ENCODE results near the gene ERC1. TPM values are rescaled to one million over a fixed set of nuclear protein-coding genes. Genes with fewer than 3 reads are reported as not detected.
A peak's percentile ranks its signal among the peaks of the same experiment; 100 is the strongest.

Gene ERC1
- total and polyA plus RNA-seq, 2 donors (not counting 3 experiments of a cell fraction or from before 2014, with no cell fraction given): 11.7 to 66.1 TPM

DNA sequence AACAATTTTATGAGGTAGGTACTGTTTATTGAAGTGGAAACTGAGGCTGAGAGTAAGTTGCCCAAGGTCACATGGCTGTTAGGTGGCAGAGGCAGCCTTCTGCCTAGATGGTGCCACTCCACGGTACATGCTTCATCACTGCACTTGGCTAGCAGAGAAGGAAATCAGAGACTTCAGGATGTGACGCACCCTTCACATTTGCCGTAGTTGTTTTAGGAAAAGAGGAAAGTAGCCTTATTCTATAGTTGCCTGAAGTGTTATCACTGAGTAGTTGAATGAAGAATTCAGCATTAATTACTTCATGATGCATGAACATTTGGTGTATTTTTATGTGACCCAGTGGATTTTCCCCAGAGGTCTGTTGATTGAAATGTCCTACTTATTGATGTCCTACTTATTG is 55.7 kb downstream of the ERC1 start:
- BruUV-seq (replicated peaks): no TSS peak

GRCh38 chr12:1047898-1048660 is 57.1 kb downstream of the ERC1 start:
- H2AFZ ChIP-seq (ENCODE audit: low read depth, low read length): peak overlapping the region; percentile 42
- POLR2A ChIA-PET: no interaction called here
- FAIRE-seq: peak; percentile 83

More for the DNA sequence above, 55.7 kb downstream of the ERC1 start:
- H3K4me1 ChIP-seq (ENCODE audit: control insufficient read depth, extremely low read depth, insufficient read depth, low read length): peaks cover 52% of the 10 kb centered on the region
- peak; percentile 97 for FAIRE-seq
- peak overlapping the region; percentile 7 for H2AFZ ChIP-seq (ENCODE audit: low read depth, low read length)
- H3K9ac ChIP-seq (replicated peaks; ENCODE audit: extremely low read depth, insufficient read depth, low read length): no peak overlapping the region
- H3K9me1 ChIP-seq (replicated peaks; ENCODE audit: control insufficient read depth, extremely low read depth, insufficient read depth, low read length): no peaks in the 10 kb centered on the region
- H3K9me3 ChIP-seq (replicated peaks; ENCODE audit: control insufficient read depth, insufficient read depth, low read length): no peaks in the 10 kb centered on the region
- CTCF ChIA-PET: interaction anchor here (1.2 kb wide), 1 partner anchor 46 kb away, joined by 7 read pairs; no protein-coding TSS in a partner anchor
- TF ChIP-seq FOS (IDR thresholded peaks at IDR 0.05; ENCODE audit: borderline replicate concordance, insufficient read depth, low read length) (peak; percentile 56), JUN (IDR thresholded peaks at IDR 0.05; ENCODE audit: borderline replicate concordance, insufficient read depth, insufficient read length, low read depth) (peak; percentile 57), GATA2 (IDR thresholded peaks at IDR 0.05; ENCODE audit: insufficient read depth, insufficient read length, low read depth, low read length) (no peak)
- H3K4me2 ChIP-seq (ENCODE audit: insufficient read depth, low read length): peak overlapping the region; percentile 66
- no peaks in the 10 kb centered on the region for H3K36me3 ChIP-seq (ENCODE audit: control insufficient read depth in 2 of 2, extremely low read depth in 1 of 2, insufficient read depth in 2 of 2, low read length in 2 of 2)
- POLR2A ChIA-PET: interaction anchor here (0.6 kb wide), 1 partner anchor 511 kb away, joined by 4 read pairs; no protein-coding TSS in a partner anchor
- H4K20me1 ChIP-seq (replicated peaks; ENCODE audit: control insufficient read depth, extremely low read depth, insufficient read depth, low read length): no peaks in the 10 kb centered on the region
- H3K27me3 ChIP-seq (ENCODE audit: control insufficient read depth in 2 of 2, insufficient read depth in 2 of 2, low read length in 2 of 2): no peaks in the 10 kb centered on the region
- peak; percentile 83 for DNase-seq (ENCODE audit: low read depth, low spot score)
- H3K79me2 ChIP-seq (ENCODE audit: control insufficient read depth, insufficient read depth, low read length): peaks cover 15% of the 10 kb centered on the region
- dilution Hi-C loops (cut with MboI; ENCODE audit: extremely low pct_ligation_motif_present, low sequenced_read_pairs) (no loop called here), intact Hi-C loops (cut with micrococcal nuclease) (loop anchor here (1.0 kb wide), 2 partner anchors 56 to 476 kb away; no protein-coding TSS in a partner anchor)
- no peak overlapping the region for H3K4me3 ChIP-seq (replicated peaks in 1 of 3; ENCODE audit: insufficient read depth in 1 of 3, low read depth in 1 of 3, low read length in 3 of 3)
- peak overlapping the region; percentile 68 for H3K27ac ChIP-seq (ENCODE audit: insufficient read depth, low read depth, low read length)

More at GRCh38 chr12:1047898-1048660, 57.1 kb downstream of the ERC1 start:
- peak; percentile 47 for DNase-seq (ENCODE audit: low read depth, low spot score)
- no peaks in the 10 kb centered on the region for H4K20me1 ChIP-seq (replicated peaks; ENCODE audit: control insufficient read depth, extremely low read depth, insufficient read depth, low read length)
- H3K4me3 ChIP-seq (replicated peaks in 1 of 3; ENCODE audit: insufficient read depth in 1 of 3, low read depth in 1 of 3, low read length in 3 of 3): no peak overlapping the region
- TF ChIP-seq JUN (IDR thresholded peaks at IDR 0.05; ENCODE audit: borderline replicate concordance, insufficient read depth, insufficient read length, low read depth) (no peak), GATA2 (IDR thresholded peaks at IDR 0.05; ENCODE audit: insufficient read depth, insufficient read length, low read depth, low read length) (no peak), MYC (IDR thresholded peaks at IDR 0.05; ENCODE audit: low read depth, low read length) (no peak), EZH2 (IDR thresholded peaks at IDR 0.05; ENCODE audit: borderline replicate concordance, low read depth, low read length, severe bottlenecking) (no peak), FOS (IDR thresholded peaks at IDR 0.05; ENCODE audit: borderline replicate concordance, insufficient read depth, low read length) (no peak), POLR2A (IDR thresholded peaks at IDR 0.05; ENCODE audit: low read depth, low read length) (no peak), CTCF (IDR thresholded peaks at IDR 0.05; ENCODE audit: extremely low read depth in 1 of 2, insufficient read depth in 1 of 2, low read depth in 1 of 2, low read length in 2 of 2) (no peak), POLR2AphosphoS5 (IDR thresholded peaks at IDR 0.05; ENCODE audit: insufficient read depth, low read depth, low read length) (no peak)
- TF ChIP-seq, protein P1, sequence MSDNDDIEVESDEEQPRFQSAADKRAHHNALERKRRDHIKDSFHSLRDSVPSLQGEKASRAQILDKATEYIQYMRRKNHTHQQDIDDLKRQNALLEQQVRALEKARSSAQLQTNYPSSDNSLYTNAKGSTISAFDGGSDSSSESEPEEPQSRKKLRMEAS (IDR thresholded peaks at IDR 0.05; ENCODE audit: insufficient read depth, insufficient read length): no peak
- peak overlapping the region; percentile 27 for H3K27ac ChIP-seq (ENCODE audit: insufficient read depth, low read depth, low read length)
- H3K9me3 ChIP-seq (replicated peaks; ENCODE audit: control insufficient read depth, insufficient read depth, low read length): no peaks in the 10 kb centered on the region
- peaks cover 52% of the 10 kb centered on the region for H3K4me1 ChIP-seq (ENCODE audit: control insufficient read depth, extremely low read depth, insufficient read depth, low read length)
- CTCF ChIA-PET: interaction anchor here (1.1 to 1.5 kb wide), 4 partner anchors 9 to 99 kb away, joined by 3 to 7 read pairs (median 4); partner anchors contain the start of gene RAD52
- no peaks in the 10 kb centered on the region for H3K36me3 ChIP-seq (ENCODE audit: control insufficient read depth in 2 of 2, extremely low read depth in 1 of 2, insufficient read depth in 2 of 2, low read length in 2 of 2)
- H3K27me3 ChIP-seq (ENCODE audit: control insufficient read depth in 2 of 2, insufficient read depth in 2 of 2, low read length in 2 of 2): no peaks in the 10 kb centered on the region
- no peak overlapping the region for H3K9ac ChIP-seq (replicated peaks; ENCODE audit: extremely low read depth, insufficient read depth, low read length)
- peaks cover 15% of the 10 kb centered on the region for H3K79me2 ChIP-seq (ENCODE audit: control insufficient read depth, insufficient read depth, low read length)
- no TSS peak for BruUV-seq (replicated peaks)
- H3K9me1 ChIP-seq (replicated peaks; ENCODE audit: control insufficient read depth, extremely low read depth, insufficient read depth, low read length): no peaks in the 10 kb centered on the region
- peak overlapping the region; percentile 55 for H3K4me2 ChIP-seq (ENCODE audit: insufficient read depth, low read length)
- intact Hi-C loops (cut with micrococcal nuclease) (no loop called here), dilution Hi-C loops (cut with MboI; ENCODE audit: extremely low pct_ligation_motif_present, low sequenced_read_pairs) (no loop called here)
